ENCODE data around the gene FAM177A1. TPM values are rescaled to one million over a fixed set of nuclear protein-coding genes. Genes with fewer than 3 reads are reported as not detected.
"Not testable (repeated sequence)": the region's sequence is repeated elsewhere in the genome, so short reads cannot be mapped to it uniquely, and the experiment has no call there.

Gene FAM177A1
- total RNA-seq, 2 donors from 2014 or later = 58.1 to 61.8 TPM

- H3K36me3 ChIP-seq = peaks cover 79% of the 10 kb centered on the region
Observed at GRCh38 chr14:35083530-35084150, 37.6 kb downstream of the FAM177A1 start.

DNA sequence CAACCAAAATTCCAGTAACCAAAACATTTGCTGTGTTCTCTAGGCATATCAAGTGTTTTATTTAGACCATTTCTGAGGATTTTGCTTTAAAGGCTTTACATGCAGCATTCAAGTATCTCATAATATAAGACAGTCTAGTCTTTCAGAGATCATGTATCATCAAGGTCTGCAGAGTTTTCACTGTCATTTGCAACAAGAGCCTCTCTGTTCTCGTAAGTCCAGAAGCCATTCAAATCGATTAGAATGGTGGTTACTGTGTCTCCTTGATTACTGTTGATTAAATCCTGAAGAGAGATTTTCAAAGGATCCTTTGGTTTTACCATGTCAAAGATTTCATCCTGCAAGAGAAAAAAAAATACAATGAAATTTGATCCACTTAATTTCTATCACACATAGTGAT, 39.4 kb downstream of the FAM177A1 start:
- DNase-seq (ENCODE audit: low spot score) = no peak
- Histone ChIP-seq H3K4me1 (no peaks in the 10 kb centered on the region), H3K4me3 (no peak overlapping the region), H3K27ac (no peak overlapping the region), H3K27me3 (no peaks in the 10 kb centered on the region), H3K36me3 (peaks cover 62% of the 10 kb centered on the region), H3K9me3 (no peaks in the 10 kb centered on the region)
- TF ChIP-seq, protein P1, sequence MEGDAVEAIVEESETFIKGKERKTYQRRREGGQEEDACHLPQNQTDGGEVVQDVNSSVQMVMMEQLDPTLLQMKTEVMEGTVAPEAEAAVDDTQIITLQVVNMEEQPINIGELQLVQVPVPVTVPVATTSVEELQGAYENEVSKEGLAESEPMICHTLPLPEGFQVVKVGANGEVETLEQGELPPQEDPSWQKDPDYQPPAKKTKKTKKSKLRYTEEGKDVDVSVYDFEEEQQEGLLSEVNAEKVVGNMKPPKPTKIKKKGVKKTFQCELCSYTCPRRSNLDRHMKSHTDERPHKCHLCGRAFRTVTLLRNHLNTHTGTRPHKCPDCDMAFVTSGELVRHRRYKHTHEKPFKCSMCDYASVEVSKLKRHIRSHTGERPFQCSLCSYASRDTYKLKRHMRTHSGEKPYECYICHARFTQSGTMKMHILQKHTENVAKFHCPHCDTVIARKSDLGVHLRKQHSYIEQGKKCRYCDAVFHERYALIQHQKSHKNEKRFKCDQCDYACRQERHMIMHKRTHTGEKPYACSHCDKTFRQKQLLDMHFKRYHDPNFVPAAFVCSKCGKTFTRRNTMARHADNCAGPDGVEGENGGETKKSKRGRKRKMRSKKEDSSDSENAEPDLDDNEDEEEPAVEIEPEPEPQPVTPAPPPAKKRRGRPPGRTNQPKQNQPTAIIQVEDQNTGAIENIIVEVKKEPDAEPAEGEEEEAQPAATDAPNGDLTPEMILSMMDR (IDR thresholded peaks at IDR 0.05) = no peak

More at GRCh38 chr14:35083530-35084150, 37.6 kb downstream of the FAM177A1 start:
- no peak for DNase-seq (ENCODE audit: low spot score)
- Histone ChIP-seq H3K27ac (no peak overlapping the region), H3K9me3 (no peaks in the 10 kb centered on the region), H3K4me3 (no peak overlapping the region), H3K4me1 (no peaks in the 10 kb centered on the region), H3K27me3 (no peaks in the 10 kb centered on the region)
- TF ChIP-seq, protein P1 (IDR thresholded peaks at IDR 0.05) = no peak

DNA sequence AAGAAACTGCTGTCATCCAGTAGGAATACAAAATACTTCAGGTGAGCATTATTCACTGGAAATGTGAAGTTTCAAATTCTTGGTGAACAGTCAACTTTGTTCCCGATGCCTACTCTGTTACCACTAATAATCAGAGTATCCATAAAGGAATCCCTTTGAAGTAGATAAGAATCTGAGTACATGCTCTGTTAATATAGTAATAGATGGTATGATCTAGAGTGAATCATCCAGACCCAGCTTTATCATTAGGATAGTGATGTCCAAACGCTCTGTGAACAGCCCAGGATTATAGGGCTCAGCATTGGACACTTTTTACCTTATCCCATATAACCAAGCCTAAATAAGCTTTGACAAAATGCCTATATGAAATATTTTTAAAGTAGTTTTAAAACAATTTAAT, 42.4 kb downstream of the FAM177A1 start:
- Histone ChIP-seq H3K4me1 (no peaks in the 10 kb centered on the region), H3K4me3 (no peak overlapping the region), H3K36me3 (peaks cover 59% of the 10 kb centered on the region), H3K9me3 (no peaks in the 10 kb centered on the region), H3K27me3 (no peaks in the 10 kb centered on the region), H3K27ac (no peak overlapping the region)
- TF ChIP-seq, protein P1 (IDR thresholded peaks at IDR 0.05) = no peak
- DNase-seq (ENCODE audit: low spot score) = no peak

DNA sequence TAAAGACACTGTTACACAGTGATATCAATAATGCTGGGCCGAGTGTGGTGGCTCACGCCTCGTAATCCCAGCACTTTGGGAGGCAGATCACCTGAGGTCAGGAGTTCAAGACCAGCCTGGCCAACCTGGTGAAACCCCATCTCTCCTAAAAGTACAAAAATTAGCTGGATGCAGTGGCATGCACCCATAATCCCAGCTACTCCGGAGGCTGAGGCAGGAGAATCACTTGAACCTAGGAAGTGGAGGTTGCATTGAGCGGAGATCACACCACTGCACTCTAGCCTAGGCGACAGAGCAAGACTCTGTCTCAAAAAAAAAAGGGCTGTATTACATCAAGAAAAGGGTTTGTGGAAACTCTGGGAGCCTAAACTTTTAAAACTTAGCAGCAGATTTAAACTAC, 48.6 kb downstream of the FAM177A1 start:
- H3K4me1 ChIP-seq; H3K27ac ChIP-seq; H3K27me3 ChIP-seq; DNase-seq (ENCODE audit: low spot score); H3K9me3 ChIP-seq; H3K4me3 ChIP-seq: not testable (repeated sequence)
- peaks cover 47% of the 10 kb centered on the region for H3K36me3 ChIP-seq

- no peaks in the 10 kb centered on the region for H3K4me1 ChIP-seq
- no peaks in the 10 kb centered on the region for H3K9me3 ChIP-seq
- no peak overlapping the region for H3K4me3 ChIP-seq
- TF ChIP-seq, protein P1 (IDR thresholded peaks at IDR 0.05) = no peak
- DNase-seq (ENCODE audit: low spot score) = no peak
- H3K27me3 ChIP-seq = no peaks in the 10 kb centered on the region
- H3K36me3 ChIP-seq = peaks cover 79% of the 10 kb centered on the region
- no peak overlapping the region for H3K27ac ChIP-seq
Observed at GRCh38 chr14:35107866-35108265, 61.8 kb downstream of the FAM177A1 start.

DNA sequence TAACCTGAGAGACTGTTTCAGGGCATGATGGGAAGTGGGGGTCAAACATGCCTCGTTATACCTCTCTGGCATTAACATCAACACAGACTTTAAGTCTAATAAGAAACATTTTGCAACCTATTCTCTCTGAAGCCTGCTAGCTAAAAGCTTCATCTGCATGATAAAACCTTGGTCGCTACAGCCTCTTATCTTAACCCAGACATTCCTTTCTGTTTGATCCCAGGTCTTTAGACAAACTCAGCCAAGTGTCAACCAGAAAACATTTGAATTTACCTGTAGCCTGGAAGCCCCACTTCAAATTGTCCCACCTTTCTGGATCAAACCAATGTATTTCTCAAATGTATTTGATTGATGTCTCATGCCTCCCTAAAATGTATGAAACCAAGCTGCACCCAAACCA, 66.6 kb downstream of the FAM177A1 start:
- Histone ChIP-seq H3K27ac (no peak overlapping the region), H3K4me3 (no peak overlapping the region), H3K4me1 (no peaks in the 10 kb centered on the region), H3K36me3 (peaks cover 86% of the 10 kb centered on the region), H3K27me3 (no peaks in the 10 kb centered on the region), H3K9me3 (no peaks in the 10 kb centered on the region)
- TF ChIP-seq, protein P1 (IDR thresholded peaks at IDR 0.05) = no peak
- DNase-seq (ENCODE audit: low spot score) = no peak

All from right atrium auricular region (tissue), 2 donors.